Progenitor cell of endocrine pancreas (in vitro differentiated cells): ENCODE results near the gene POR. TPM values are rescaled to one million over a fixed set of nuclear protein-coding genes. Genes with fewer than 3 reads are reported as not detected.

Source experiments
- DNase-seq: peaks from one replicate; pipeline ENCODE4 v3.0.0; 2021; ENCODE audit warnings: low spot score; ENCODE audit not compliant: unreplicated experiment
- H3K27ac Mint-ChIP-seq: 2 replicates; pipeline ENCODE4 v1.8.0; 2021; ENCODE audit warnings: mild to moderate bottlenecking, moderate library complexity, mixed read lengths
- H3K27me3 Mint-ChIP-seq: 2 replicates; pipeline ENCODE4 v1.8.0; 2021; ENCODE audit warnings: mixed read lengths
- H3K36me3 Mint-ChIP-seq: 2 replicates; pipeline ENCODE4 v1.8.0; 2022; ENCODE audit warnings: mixed read lengths; ENCODE audit not compliant: insufficient read depth
- H3K4me1 Mint-ChIP-seq: 2 replicates; pipeline ENCODE4 v1.8.0; 2021; ENCODE audit warnings: low read depth, mixed read lengths
- H3K4me3 Mint-ChIP-seq: 2 replicates; pipeline ENCODE4 v1.8.0; 2021; ENCODE audit warnings: low read depth, mild to moderate bottlenecking, moderate library complexity, mixed read lengths
- H3K9me3 Mint-ChIP-seq: 2 replicates; pipeline ENCODE4 v1.8.0; 2021; ENCODE audit warnings: low read depth, mixed read lengths
- total RNA-seq: library from RNA; stranded (reverse); gene quantifications from 2 replicates; pipeline ENCODE4 v1.2.1, GENCODE V29; 2021
- TF ChIP-seq, protein P1 (sequence below): fragments of 200-600 bp; sonication (generic); IDR thresholded peaks from one replicate; pipeline ENCODE4 v1.5.0; 2021; ENCODE audit warnings: antibody characterized with exemption, mild to moderate bottlenecking; ENCODE audit not compliant: unreplicated experiment

The POR gene
- total RNA-seq, 1 donor from 2014 or later = 87.2 TPM

- DNase-seq = no peak
- Mint-ChIP-seq H3K9me3 (no peaks in the 10 kb centered on the region), H3K4me3 (peak overlapping the region; percentile 42), H3K27ac (no peak overlapping the region), H3K27me3 (no peaks in the 10 kb centered on the region), H3K36me3 (peaks cover 21% of the 10 kb centered on the region), H3K4me1 (peaks cover 5% of the 10 kb centered on the region)
- TF ChIP-seq, protein P1, sequence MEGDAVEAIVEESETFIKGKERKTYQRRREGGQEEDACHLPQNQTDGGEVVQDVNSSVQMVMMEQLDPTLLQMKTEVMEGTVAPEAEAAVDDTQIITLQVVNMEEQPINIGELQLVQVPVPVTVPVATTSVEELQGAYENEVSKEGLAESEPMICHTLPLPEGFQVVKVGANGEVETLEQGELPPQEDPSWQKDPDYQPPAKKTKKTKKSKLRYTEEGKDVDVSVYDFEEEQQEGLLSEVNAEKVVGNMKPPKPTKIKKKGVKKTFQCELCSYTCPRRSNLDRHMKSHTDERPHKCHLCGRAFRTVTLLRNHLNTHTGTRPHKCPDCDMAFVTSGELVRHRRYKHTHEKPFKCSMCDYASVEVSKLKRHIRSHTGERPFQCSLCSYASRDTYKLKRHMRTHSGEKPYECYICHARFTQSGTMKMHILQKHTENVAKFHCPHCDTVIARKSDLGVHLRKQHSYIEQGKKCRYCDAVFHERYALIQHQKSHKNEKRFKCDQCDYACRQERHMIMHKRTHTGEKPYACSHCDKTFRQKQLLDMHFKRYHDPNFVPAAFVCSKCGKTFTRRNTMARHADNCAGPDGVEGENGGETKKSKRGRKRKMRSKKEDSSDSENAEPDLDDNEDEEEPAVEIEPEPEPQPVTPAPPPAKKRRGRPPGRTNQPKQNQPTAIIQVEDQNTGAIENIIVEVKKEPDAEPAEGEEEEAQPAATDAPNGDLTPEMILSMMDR = no peak
These were observed 81.0 kb downstream of the POR start for GRCh38 chr7:75995996-75996395.

DNA sequence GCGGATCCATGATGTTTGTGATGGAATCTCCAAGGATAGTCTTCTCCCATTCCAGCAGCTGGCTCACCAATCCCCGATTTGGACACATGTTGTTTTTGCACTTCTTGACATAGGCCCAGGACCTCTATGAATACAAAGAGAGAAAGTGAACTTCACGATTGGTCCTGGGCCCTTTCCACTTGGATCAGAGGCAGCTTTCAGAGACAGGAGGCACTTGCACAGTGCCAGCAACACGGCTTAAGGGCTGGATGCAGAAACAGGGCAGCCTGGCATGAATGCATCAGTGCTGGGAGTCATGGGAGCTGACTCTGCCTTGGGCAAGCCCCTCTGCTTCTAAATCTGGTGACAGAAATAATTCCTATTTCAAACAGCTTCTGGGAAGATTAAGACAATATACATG lies 81.5 kb downstream of the POR start:
- Mint-ChIP-seq H3K36me3 (peaks cover 21% of the 10 kb centered on the region), H3K4me3 (no peak overlapping the region), H3K9me3 (no peaks in the 10 kb centered on the region), H3K27ac (no peak overlapping the region), H3K4me1 (peaks cover 3% of the 10 kb centered on the region), H3K27me3 (no peaks in the 10 kb centered on the region)
- DNase-seq = no peak
- TF ChIP-seq, protein P1 = no peak

DNA sequence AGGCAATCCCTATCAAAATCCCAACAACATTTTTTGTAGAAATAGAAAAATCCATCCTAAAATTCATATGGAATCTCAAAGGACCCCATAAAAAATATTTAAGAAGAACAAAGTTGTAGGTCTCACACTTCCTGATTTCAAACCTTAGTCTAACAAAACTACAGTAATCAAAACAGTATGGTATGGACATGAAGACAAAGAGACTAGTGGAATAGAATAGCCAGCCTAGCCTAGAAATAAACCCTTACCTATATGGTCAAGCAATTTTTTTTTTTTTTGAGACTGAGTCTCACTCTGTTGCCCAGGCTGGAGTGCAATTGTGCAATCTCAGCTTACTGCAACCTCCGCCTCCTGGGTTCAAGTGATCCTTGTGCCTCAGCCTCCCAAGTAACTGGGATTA lies 83.1 kb downstream of the POR start:
- Mint-ChIP-seq H3K4me3 (no peak overlapping the region), H3K27ac (no peak overlapping the region), H3K4me1 (peaks cover 3% of the 10 kb centered on the region), H3K27me3 (no peaks in the 10 kb centered on the region), H3K36me3 (peaks cover 22% of the 10 kb centered on the region), H3K9me3 (no peaks in the 10 kb centered on the region)
- DNase-seq = no peak
- TF ChIP-seq, protein P1 = no peak

GRCh38 chr7:76000566-76000965 lies 85.6 kb downstream of the POR start:
- Mint-ChIP-seq H3K27ac (no peak overlapping the region), H3K27me3 (no peaks in the 10 kb centered on the region), H3K4me1 (no peaks in the 10 kb centered on the region), H3K9me3 (no peaks in the 10 kb centered on the region), H3K4me3 (no peak overlapping the region), H3K36me3 (peaks cover 28% of the 10 kb centered on the region)
- DNase-seq = no peak
- TF ChIP-seq, protein P1 = no peak

GRCh38 chr7:76002139-76002538 lies 87.2 kb downstream of the POR start:
- peaks cover 16% of the 10 kb centered on the region for H3K36me3 Mint-ChIP-seq
- TF ChIP-seq, protein P1 = no peak

More at GRCh38 chr7:76002139-76002538, 87.2 kb downstream of the POR start:
- no peak for DNase-seq
- H3K9me3 Mint-ChIP-seq = no peaks in the 10 kb centered on the region
- no peaks in the 10 kb centered on the region for H3K27me3 Mint-ChIP-seq
- H3K4me1 Mint-ChIP-seq = no peaks in the 10 kb centered on the region
- no peak overlapping the region for H3K27ac Mint-ChIP-seq
- H3K4me3 Mint-ChIP-seq = no peak overlapping the region
